GM18526 (cell line): ENCODE data around the gene PPFIA1.
A peak's percentile ranks its signal among the peaks of the same experiment; 100 is the strongest.

Experiments used
- POLR2A ChIP-seq: IDR thresholded peaks from 3 replicates; pipeline ENCODE4 v1.6.1; 2011; ENCODE audit not compliant: insufficient read length; ENCODE audit errors: extremely low read depth

Gene PPFIA1

GRCh38 chr11:70270104-70270876 is at the start of gene PPFIA1:
PPFIA1 (plus strand) TSS chr11:70270690; CDS start chr11:70272173, 1,483 bp downstream.
- TF ChIP-seq POLR2A = peak; percentile 82

GRCh38 chr11:70220920-70221319 is 49.6 kb upstream of the PPFIA1 start:
- no peak for TF ChIP-seq POLR2A

- no peak for TF ChIP-seq POLR2A
These were observed 44.8 kb upstream of the PPFIA1 start for GRCh38 chr11:70225681-70226177.

- no peak for TF ChIP-seq POLR2A
These were observed 44.3 kb upstream of the PPFIA1 start for GRCh38 chr11:70226183-70226582.

GRCh38 chr11:70226967-70227366 is 43.5 kb upstream of the PPFIA1 start:
- TF ChIP-seq POLR2A = no peak

- TF ChIP-seq POLR2A = no peak
These were observed 40.8 kb upstream of the PPFIA1 start for GRCh38 chr11:70229737-70230136.

- TF ChIP-seq POLR2A = no peak
These were observed 40.2 kb upstream of the PPFIA1 start for GRCh38 chr11:70230151-70230839.

GRCh38 chr11:70230840-70231710 is 39.4 kb upstream of the PPFIA1 start:
- no peak for TF ChIP-seq POLR2A

GRCh38 chr11:70233034-70233433 is 37.5 kb upstream of the PPFIA1 start:
- TF ChIP-seq POLR2A = no peak

- TF ChIP-seq POLR2A = no peak
These were observed 37.0 kb upstream of the PPFIA1 start for GRCh38 chr11:70233511-70233934.

- no peak for TF ChIP-seq POLR2A
These were observed 36.5 kb upstream of the PPFIA1 start for GRCh38 chr11:70233962-70234361.

- TF ChIP-seq POLR2A = no peak
These were observed 30.2 kb upstream of the PPFIA1 start for GRCh38 chr11:70240337-70240736.

GRCh38 chr11:70241709-70242108 is 28.8 kb upstream of the PPFIA1 start:
- no peak for TF ChIP-seq POLR2A

- no peak for TF ChIP-seq POLR2A
These were observed 27.6 kb upstream of the PPFIA1 start for GRCh38 chr11:70242885-70243284.

- TF ChIP-seq POLR2A = no peak
These were observed 26.4 kb upstream of the PPFIA1 start for GRCh38 chr11:70243912-70244652.
